ENCODE results near the gene RAB24.

The RAB24 gene

GRCh38 chr5:177332896-177333260 is 29.4 kb upstream of the RAB24 start:
- DNase-seq = no peak

- DNase-seq = no peak
Measured at GRCh38 chr5:177332031-177332895, 28.7 kb upstream of the RAB24 start.

- DNase-seq = peak; percentile 25
Measured at GRCh38 chr5:177330991-177331842, 27.7 kb upstream of the RAB24 start.

- no peak for DNase-seq
Measured at GRCh38 chr5:177329883-177330282, 26.4 kb upstream of the RAB24 start.

GRCh38 chr5:177328545-177329231 is 25.2 kb upstream of the RAB24 start:
- DNase-seq = no peak

- DNase-seq = peak; percentile 76
Measured at GRCh38 chr5:177327539-177328522, 24.3 kb upstream of the RAB24 start.

- DNase-seq = no peak
Measured at GRCh38 chr5:177325868-177326381, 22.4 kb upstream of the RAB24 start.

GRCh38 chr5:177320879-177321278 is 17.4 kb upstream of the RAB24 start:
- DNase-seq = peak; percentile 91

- DNase-seq = peak; percentile 32
Measured at GRCh38 chr5:177319913-177320588, 16.5 kb upstream of the RAB24 start.

- peak; percentile 79 for DNase-seq
Measured at GRCh38 chr5:177317959-177318377, 14.4 kb upstream of the RAB24 start.

GRCh38 chr5:177316005-177316404 is 12.5 kb upstream of the RAB24 start:
- DNase-seq = no peak

- DNase-seq = no peak
Measured at GRCh38 chr5:177315411-177315810, 11.9 kb upstream of the RAB24 start.

GRCh38 chr5:177314376-177315342 is 11.1 kb upstream of the RAB24 start:
- no peak for DNase-seq

GRCh38 chr5:177313561-177314259 is 10.2 kb upstream of the RAB24 start:
- DNase-seq = no peak

- peak; percentile 72 for DNase-seq
Measured at GRCh38 chr5:177312649-177313181, 9.2 kb upstream of the RAB24 start.

- DNase-seq = peak; percentile 97
Measured at GRCh38 chr5:177311723-177312648, 8.5 kb upstream of the RAB24 start, which contains the start of gene MXD3. MXD3 (minus strand) TSS chr5:177311898; CDS start chr5:177311830, 68 bp downstream.

GRCh38 chr5:177311392-177311722 is 7.8 kb upstream of the RAB24 start:
- no peak for DNase-seq
